Measurements from ENCODE around the gene GSTT2B. TPM values are rescaled to one million over a fixed set of nuclear protein-coding genes. Genes with fewer than 3 reads are reported as not detected.

The GSTT2B gene
- total and polyA plus RNA-seq, 10 of the 15 experiments (the other 5 are each of a cell fraction or from before 2014, with no cell fraction given), result 0.15 to 0.29 (median 0.21) TPM; not detected in 7

GRCh38 chr22:23970816-23971486 is 10.0 kb upstream of the GSTT2B start (continued):
- no peak for TF ChIP-seq CUX1 (IDR thresholded peaks at IDR 0.05; ENCODE audit: insufficient replicate concordance, low read depth, low read length)
- TF ChIP-seq ZBTB33 (IDR thresholded peaks at IDR 0.05), result no peak
- no peak for TF ChIP-seq ZBTB40 (IDR thresholded peaks at IDR 0.05; ENCODE audit: borderline replicate concordance)
- TF ChIP-seq YBX1 (IDR thresholded peaks at IDR 0.05), result no peak
- TF ChIP-seq IRF3 (IDR thresholded peaks at IDR 0.05), result no peak
- no peak for TF ChIP-seq ESRRA (IDR thresholded peaks at IDR 0.05; ENCODE audit: low read length)
- TF ChIP-seq MEF2B (IDR thresholded peaks at IDR 0.05; ENCODE audit: partially characterized antibody, poor library complexity, severe bottlenecking), result no peak
